ENCODE results near the gene RAX2. TPM values are rescaled to one million over a fixed set of nuclear protein-coding genes. Genes with fewer than 3 reads are reported as not detected.

Gene RAX2
- total RNA-seq, 1 experiment from 2014 or later: not detected

DNA sequence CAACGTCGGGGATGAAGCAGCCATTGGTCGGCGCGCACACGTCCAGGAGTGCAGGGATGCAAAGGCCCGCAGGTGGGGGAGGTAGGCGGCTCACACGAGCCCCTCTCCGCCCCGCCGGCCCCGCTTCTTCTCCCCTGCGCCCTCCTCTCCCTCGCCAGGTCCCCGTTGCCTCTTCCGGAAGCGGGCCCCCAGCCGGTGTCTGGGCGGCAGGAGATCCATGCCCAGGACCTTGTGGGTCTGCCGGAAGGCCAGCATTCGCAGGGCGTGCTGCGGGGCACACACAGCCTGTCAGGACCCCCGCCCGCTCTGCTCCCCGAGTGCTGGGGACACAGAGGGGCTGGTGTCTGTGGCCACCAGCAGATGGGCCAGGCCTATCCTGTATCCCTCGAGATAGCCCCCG is 33.8 kb upstream of the RAX2 start:
- Histone ChIP-seq H4K20me1 (ENCODE audit: insufficient read depth) (no peaks in the 10 kb centered on the region), H3K4me2 (no peak overlapping the region), H3K79me2 (ENCODE audit: low read depth) (no peaks in the 10 kb centered on the region), H3K4me1 (replicated peaks; ENCODE audit: insufficient read depth) (no peaks in the 10 kb centered on the region), H3K27ac (no peak overlapping the region), H3K4me3 (no peak overlapping the region), H2AFZ (no peak overlapping the region), H3F3A (ENCODE audit: insufficient read depth, low read depth) (peaks cover 4% of the 10 kb centered on the region; the same call in 1 of the 2 replicates), H3K36me3 (ENCODE audit: low read depth) (no peaks in the 10 kb centered on the region), H3K27me3 (ENCODE audit: insufficient read depth, low read depth) (peaks cover 15% of the 10 kb centered on the region), H3K9me3 (ENCODE audit: insufficient read depth, low read depth) (no peaks in the 10 kb centered on the region), H3K9me2 (ENCODE audit: insufficient read depth) (no peaks in the 10 kb centered on the region)
- TF ChIP-seq EZH2 (IDR thresholded peaks at IDR 0.05; ENCODE audit: low read depth): no peak
- TF ChIP-seq, protein P1, sequence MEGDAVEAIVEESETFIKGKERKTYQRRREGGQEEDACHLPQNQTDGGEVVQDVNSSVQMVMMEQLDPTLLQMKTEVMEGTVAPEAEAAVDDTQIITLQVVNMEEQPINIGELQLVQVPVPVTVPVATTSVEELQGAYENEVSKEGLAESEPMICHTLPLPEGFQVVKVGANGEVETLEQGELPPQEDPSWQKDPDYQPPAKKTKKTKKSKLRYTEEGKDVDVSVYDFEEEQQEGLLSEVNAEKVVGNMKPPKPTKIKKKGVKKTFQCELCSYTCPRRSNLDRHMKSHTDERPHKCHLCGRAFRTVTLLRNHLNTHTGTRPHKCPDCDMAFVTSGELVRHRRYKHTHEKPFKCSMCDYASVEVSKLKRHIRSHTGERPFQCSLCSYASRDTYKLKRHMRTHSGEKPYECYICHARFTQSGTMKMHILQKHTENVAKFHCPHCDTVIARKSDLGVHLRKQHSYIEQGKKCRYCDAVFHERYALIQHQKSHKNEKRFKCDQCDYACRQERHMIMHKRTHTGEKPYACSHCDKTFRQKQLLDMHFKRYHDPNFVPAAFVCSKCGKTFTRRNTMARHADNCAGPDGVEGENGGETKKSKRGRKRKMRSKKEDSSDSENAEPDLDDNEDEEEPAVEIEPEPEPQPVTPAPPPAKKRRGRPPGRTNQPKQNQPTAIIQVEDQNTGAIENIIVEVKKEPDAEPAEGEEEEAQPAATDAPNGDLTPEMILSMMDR (conservative IDR thresholded peaks at IDR 0.05): no peak
- ChIA-PET CTCF (no interaction called here), POLR2A (ENCODE audit: unreplicated experiment) (no interaction called here)
- BruUV-seq (replicated peaks): no TSS peak
- intact Hi-C loops (cut with micrococcal nuclease; ENCODE audit: unreplicated experiment): no loop called here
- no peak for DNase-seq

DNA sequence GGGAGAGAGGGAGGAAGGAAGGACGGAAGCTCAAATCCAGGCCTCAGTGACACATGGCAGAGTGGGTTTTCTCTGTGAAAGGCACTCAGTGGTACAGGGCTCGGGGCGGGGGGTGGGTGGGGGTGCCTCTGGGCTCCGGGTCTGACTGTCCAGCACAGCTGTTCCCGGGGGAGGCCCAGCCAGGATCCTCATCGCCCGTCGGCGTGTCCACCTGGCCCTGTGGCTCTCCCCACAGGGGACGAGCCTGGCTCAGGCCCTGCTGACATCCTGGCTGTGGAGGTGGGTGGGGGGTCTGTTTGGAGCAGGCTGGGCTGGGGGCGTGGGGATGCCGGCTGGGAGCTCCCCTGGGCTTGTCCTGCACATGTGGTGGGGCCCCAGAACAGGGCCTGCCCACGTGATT is 32.4 kb upstream of the RAX2 start:
- Histone ChIP-seq H3K79me2 (ENCODE audit: low read depth) (no peaks in the 10 kb centered on the region), H3K4me1 (replicated peaks; ENCODE audit: insufficient read depth) (no peaks in the 10 kb centered on the region), H4K20me1 (ENCODE audit: insufficient read depth) (no peaks in the 10 kb centered on the region), H3K9me3 (ENCODE audit: insufficient read depth, low read depth) (no peaks in the 10 kb centered on the region), H3K27me3 (ENCODE audit: insufficient read depth, low read depth) (peaks cover 9% of the 10 kb centered on the region), H3K4me2 (no peak overlapping the region), H3F3A (ENCODE audit: insufficient read depth, low read depth) (peaks cover 4% of the 10 kb centered on the region; the same call in 1 of the 2 replicates), H2AFZ (no peak overlapping the region), H3K36me3 (ENCODE audit: low read depth) (no peaks in the 10 kb centered on the region), H3K4me3 (no peak overlapping the region), H3K9me2 (ENCODE audit: insufficient read depth) (no peaks in the 10 kb centered on the region), H3K27ac (no peak overlapping the region)
- intact Hi-C loops (cut with micrococcal nuclease; ENCODE audit: unreplicated experiment): no loop called here
- ChIA-PET POLR2A (ENCODE audit: unreplicated experiment) (no interaction called here), CTCF (interaction anchor here (0.6 kb wide), 1 partner anchor 696 kb away, joined by 15 read pairs; no protein-coding TSS in a partner anchor)
- no peak for TF ChIP-seq EZH2 (IDR thresholded peaks at IDR 0.05; ENCODE audit: low read depth)
- TF ChIP-seq, protein P1 (conservative IDR thresholded peaks at IDR 0.05): no peak
- no TSS peak for BruUV-seq (replicated peaks)
- DNase-seq: no peak

DNA sequence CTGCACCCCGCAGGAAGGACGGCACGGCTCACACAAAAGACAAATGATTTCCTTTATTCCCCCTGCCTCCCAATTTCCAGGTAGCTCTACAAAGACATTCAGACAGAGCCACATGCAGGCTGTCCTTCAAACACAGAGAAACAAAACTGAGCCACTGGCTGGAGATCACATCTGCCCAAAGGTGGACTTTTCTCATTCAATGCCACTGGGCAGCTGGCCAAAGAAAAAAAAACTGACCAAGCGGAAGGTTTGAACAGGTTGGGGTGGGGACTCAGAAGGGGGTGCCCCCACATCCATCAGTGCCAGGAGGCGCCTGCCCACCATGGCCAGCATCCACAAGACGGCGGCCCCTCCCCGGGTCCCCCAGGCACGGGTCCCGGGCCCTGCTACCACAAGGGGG is 32.0 kb upstream of the RAX2 start:
- H3K27ac ChIP-seq: no peak overlapping the region
- ChIA-PET CTCF (no interaction called here), POLR2A (ENCODE audit: unreplicated experiment) (no interaction called here)
- no peaks in the 10 kb centered on the region for H3K79me2 ChIP-seq (ENCODE audit: low read depth)
- H3K4me1 ChIP-seq (replicated peaks; ENCODE audit: insufficient read depth): no peaks in the 10 kb centered on the region
- TF ChIP-seq, protein P1 (conservative IDR thresholded peaks at IDR 0.05): no peak
- no peak for TF ChIP-seq EZH2 (IDR thresholded peaks at IDR 0.05; ENCODE audit: low read depth)
- no peaks in the 10 kb centered on the region for H3K9me2 ChIP-seq (ENCODE audit: insufficient read depth)
- H3F3A ChIP-seq (ENCODE audit: insufficient read depth, low read depth): peaks cover 4% of the 10 kb centered on the region; the same call in 1 of the 2 replicates
- BruUV-seq (replicated peaks): no TSS peak
- H4K20me1 ChIP-seq (ENCODE audit: insufficient read depth): no peaks in the 10 kb centered on the region
- H2AFZ ChIP-seq: no peak overlapping the region
- no peak overlapping the region for H3K4me2 ChIP-seq
- H3K36me3 ChIP-seq (ENCODE audit: low read depth): no peaks in the 10 kb centered on the region
- peaks cover 9% of the 10 kb centered on the region for H3K27me3 ChIP-seq (ENCODE audit: insufficient read depth, low read depth)
- no peak for DNase-seq
- H3K9me3 ChIP-seq (ENCODE audit: insufficient read depth, low read depth): no peaks in the 10 kb centered on the region
- no peak overlapping the region for H3K4me3 ChIP-seq
- intact Hi-C loops (cut with micrococcal nuclease; ENCODE audit: unreplicated experiment): no loop called here
